SK-N-SH (cell line): ENCODE measurements around the gene PTPRF. TPM values are rescaled to one million over a fixed set of nuclear protein-coding genes. Genes with fewer than 3 reads are reported as not detected.

Source experiments
- CTCF ChIA-PET: fragments of 300-600, 350-600 bp; formaldehyde crosslinking; extraction: SDS; loops from one replicate; lab custom pipeline; 2021; lab: Yijun Ruan, JAX
- POLR2A ChIA-PET: fragments of 350-600 bp; sonication (Branson Sonifier 250); formaldehyde crosslinking; extraction: SDS; loops from one replicate; lab custom pipeline; 2020; ENCODE audit warnings: antibody characterized with exemption, inconsistent platforms; lab: Yijun Ruan, JAX
- DNase-seq: peaks from one replicate; pipeline ENCODE4 v3.0.0; 2012
- H2AFZ ChIP-seq: fragments of 200-600 bp; sonication (generic); 2 replicates; pipeline ENCODE4 v1.8.1; 2016; ENCODE audit warnings: antibody characterized with exemption, mild to moderate bottlenecking, low read depth
- H3F3A ChIP-seq: fragments of 200-600 bp; sonication (generic); replicated peaks from 2 replicates; pipeline ENCODE3; 2016; ENCODE audit warnings: antibody characterized with exemption, mild to moderate bottlenecking; ENCODE audit not compliant: insufficient read depth
- H3K27ac ChIP-seq, 2 experiments: fragments of 200-500 bp in 1 of 2; fragments of 200-600 bp in 1 of 2; sonication (Bioruptor generic) in 1 of 2; sonication (generic), shearing (Covaris generic) in 1 of 2; 2 replicates each; pipeline versions ENCODE4 v1.5.1 to v1.6.1; 2014 to 2016; ENCODE audit warnings: low read depth in 2 of 2, inconsistent platforms in 1 of 2, low read length in 1 of 2, mild to moderate bottlenecking in 1 of 2, mixed read lengths in 1 of 2
- H3K27me3 ChIP-seq: fragments of 200-600 bp; sonication (generic), shearing (Covaris generic); 2 replicates; pipeline ENCODE4 v1.6.1; 2016; ENCODE audit warnings: mixed run types; ENCODE audit not compliant: insufficient read depth
- H3K36me3 ChIP-seq, 2 experiments: fragments of 200-500 bp in 1 of 2; fragments of 200-600 bp in 1 of 2; sonication (Bioruptor generic) in 1 of 2; sonication (generic) in 1 of 2; replicated peaks in 1 of 2; 2 replicates each; pipeline versions ENCODE3 to v1.5.1; 2014 to 2016; ENCODE audit warnings: low read length in 1 of 2, mild to moderate bottlenecking in 1 of 2; ENCODE audit not compliant: insufficient read depth in 2 of 2, control insufficient read depth in 1 of 2
- H3K4me1 ChIP-seq, 2 experiments: fragments of 200-500 bp in 1 of 2; fragments of 200-600 bp in 1 of 2; sonication (Bioruptor generic) in 1 of 2; sonication (generic), shearing (Covaris generic) in 1 of 2; 2 replicates each; pipeline versions ENCODE4 v1.5.1 to v1.6.1; 2014 to 2016; ENCODE audit warnings: low read depth in 1 of 2, low read length in 1 of 2, mixed run types in 1 of 2; ENCODE audit not compliant: insufficient read depth in 2 of 2, control insufficient read depth in 1 of 2
- H3K4me2 ChIP-seq: fragments of 200-600 bp; sonication (generic), shearing (Covaris generic); 2 replicates; pipeline ENCODE4 v1.6.1; 2017; ENCODE audit warnings: mixed run types
- H3K4me3 ChIP-seq, 2 experiments: fragments of 200-500 bp in 1 of 2; fragments of 200-600 bp in 1 of 2; sonication (Bioruptor generic) in 1 of 2; sonication (generic), shearing (Covaris generic) in 1 of 2; 2 replicates each; pipeline versions ENCODE4 v1.5.1 to v1.8.1; 2014 to 2016; ENCODE audit warnings: low read depth in 2 of 2, inconsistent platforms in 1 of 2, low read length in 1 of 2, mild to moderate bottlenecking in 1 of 2, mixed read lengths in 1 of 2, moderate library complexity in 1 of 2
- H3K79me2 ChIP-seq: fragments of 200-600 bp; sonication (generic); 2 replicates; pipeline ENCODE4 v1.8.1; 2017; ENCODE audit warnings: mild to moderate bottlenecking; ENCODE audit not compliant: insufficient read depth
- H3K9ac ChIP-seq: fragments of 200-600 bp; sonication (generic); 2 replicates; pipeline ENCODE4 v1.6.1; 2017; ENCODE audit warnings: mixed run types
- H3K9me2 ChIP-seq: fragments of 200-600 bp; sonication (generic); 2 replicates; pipeline ENCODE4 v1.6.1; 2017; ENCODE audit warnings: mixed run types
- H3K9me3 ChIP-seq: fragments of 200-600 bp; sonication (generic); 2 replicates; pipeline ENCODE4 v1.6.1; 2017; ENCODE audit warnings: mixed run types, mild to moderate bottlenecking, moderate library complexity
- H4K20me1 ChIP-seq: fragments of 200-600 bp; sonication (generic); 2 replicates; pipeline ENCODE4 v1.6.1; 2017; ENCODE audit warnings: mild to moderate bottlenecking, mixed run types; ENCODE audit not compliant: insufficient read depth
- CTCF ChIP-seq: fragments of 200-600 bp; sonication (generic); IDR thresholded peaks from 2 replicates; pipeline ENCODE4 v1.6.1; 2017; ENCODE audit warnings: antibody characterized with exemption, mild to moderate bottlenecking, moderate library complexity
- ELF1 ChIP-seq: IDR thresholded peaks from 2 replicates; pipeline ENCODE4 v1.4.0; 2012
- EZH2phosphoT487 ChIP-seq: fragments of 200-600 bp; sonication (generic); IDR thresholded peaks from 2 replicates; pipeline ENCODE4 v1.6.1; 2017; ENCODE audit warnings: low read depth, mixed run types, mild to moderate bottlenecking, antibody characterized with exemption, moderate library complexity, borderline replicate concordance
- FOSL2 ChIP-seq: IDR thresholded peaks from 2 replicates; pipeline ENCODE4 v1.4.0; 2012; ENCODE audit warnings: low read depth, mild to moderate bottlenecking, moderate library complexity, borderline replicate concordance
- FOXJ3 ChIP-seq: sonication (generic); formaldehyde crosslinking; IDR thresholded peaks from 2 replicates; pipeline ENCODE4 v1.5.1; 2020; ENCODE audit warnings: mild to moderate bottlenecking, missing genetic modification reagents
- GABPA ChIP-seq: IDR thresholded peaks from 2 replicates; pipeline ENCODE4 v1.4.0; 2012; ENCODE audit warnings: low read depth, mild to moderate bottlenecking
- GATA2 ChIP-seq: sonication (generic); formaldehyde crosslinking; IDR thresholded peaks from 2 replicates; pipeline ENCODE4 v1.5.0; 2020; ENCODE audit warnings: mild to moderate bottlenecking, missing genetic modification reagents
- JUND ChIP-seq: IDR thresholded peaks from 2 replicates; pipeline ENCODE4 v1.4.0; 2012
- POLR2AphosphoS5 ChIP-seq: IDR thresholded peaks from 2 replicates; pipeline ENCODE4 v1.6.1; 2012; ENCODE audit warnings: low read depth, low read length
- RCOR1 ChIP-seq: fragments of 150-350 bp; IDR thresholded peaks from 2 replicates; pipeline ENCODE4 v1.6.1; 2017; ENCODE audit warnings: antibody characterized with exemption, low read length
- SMC3 ChIP-seq: IDR thresholded peaks from 2 replicates; pipeline ENCODE4 v1.6.1; 2012; ENCODE audit warnings: low read depth, low read length, improper control_type of control experiment
- TAF1 ChIP-seq: IDR thresholded peaks from 2 replicates; pipeline ENCODE4 v1.6.1; 2012; ENCODE audit warnings: low read depth, mild to moderate bottlenecking, low read length, moderate library complexity, borderline replicate concordance
- TCF12 ChIP-seq: IDR thresholded peaks from 2 replicates; pipeline ENCODE4 v1.4.0; 2012
- TEAD4 ChIP-seq: IDR thresholded peaks from 2 replicates; pipeline ENCODE4 v1.4.0; 2012; ENCODE audit warnings: mild to moderate bottlenecking, borderline replicate concordance; ENCODE audit not compliant: insufficient read depth
- USF1 ChIP-seq: IDR thresholded peaks from 2 replicates; pipeline ENCODE4 v1.4.0; 2012; ENCODE audit warnings: low read depth, borderline replicate concordance
- WGBS: methylation state at CpG from one replicate; pipeline ENCODE4 v1.1.6; 2017; ENCODE audit warnings: low lambda C conversion rate; 5-methylcytosine and 5-hydroxymethylcytosine counted together
- polyA plus RNA-seq, 3 experiments: library from polyadenylated mRNA; depleted of rRNA; stranded (reverse); fragments of >200 nt; gene quantifications; 2 replicates each; pipeline ENCODE4 v1.2.3, GENCODE V29; 2012

The PTPRF gene
- polyA plus RNA-seq, 1 of the 3 experiments (the other 2 are of a cell fraction), result 72.7 TPM

DNA sequence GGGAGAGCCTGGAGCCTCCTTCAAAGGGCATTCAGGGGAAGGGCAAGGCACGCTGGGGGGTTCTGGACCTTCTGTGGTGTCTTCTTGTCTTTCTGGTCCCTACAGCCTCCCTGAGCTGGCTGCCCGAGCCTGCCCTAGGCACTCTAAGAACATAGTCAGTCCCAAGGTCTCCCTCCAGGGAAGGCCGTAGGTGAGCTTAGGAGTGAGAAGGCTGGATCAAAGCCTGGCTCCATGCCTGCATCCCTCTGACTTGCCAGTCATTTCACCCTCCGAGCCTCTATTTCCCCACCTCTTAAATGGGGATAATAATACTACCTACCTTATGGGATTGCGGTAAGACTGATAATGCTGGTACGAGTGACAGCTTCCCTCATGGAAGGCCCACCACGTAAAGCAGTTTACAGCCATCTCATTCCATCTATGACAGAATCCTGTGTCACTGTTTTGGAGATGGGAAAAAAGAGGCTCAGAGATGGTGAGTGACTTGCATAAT is 20.8 kb downstream of the PTPRF start:
- Histone ChIP-seq H3K27me3 (no peaks in the 10 kb centered on the region), H2AFZ (no peak overlapping the region), H3K27ac (no peak overlapping the region), H3K4me1 (peaks cover 0 to 12% of the 10 kb centered on the region in 2 experiments; a peak in 1 of 4 replicates), H3K4me2 (no peak overlapping the region), H3K4me3 (no peak overlapping the region), H3K9ac (no peak overlapping the region), H4K20me1 (no peaks in the 10 kb centered on the region), H3K79me2 (peaks cover under 1% of the 10 kb centered on the region; the same call in 1 of the 2 replicates), H3K36me3 (peaks cover 3 to 5% of the 10 kb centered on the region in 2 experiments), H3F3A (peaks cover 4% of the 10 kb centered on the region), H3K9me3 (no peaks in the 10 kb centered on the region), H3K9me2 (no peaks in the 10 kb centered on the region)
- POLR2A ChIA-PET, result no interaction called here
- CTCF ChIA-PET, result interaction anchor here (1.1 to 1.6 kb wide), 3 partner anchors 19 to 384 kb away, joined by 3 to 5 read pairs (median 3); no protein-coding TSS in a partner anchor
- 97% methylated on average over 5 of the region's 7 CpGs for WGBS
- TF ChIP-seq EZH2phosphoT487, result no peak
- no peak for TF ChIP-seq TAF1
- no peak for TF ChIP-seq CTCF
- TF ChIP-seq SMC3, result no peak
- no peak for TF ChIP-seq POLR2AphosphoS5
- no peak for TF ChIP-seq GABPA
- no peak for TF ChIP-seq TEAD4
- TF ChIP-seq FOSL2, result no peak
- no peak for TF ChIP-seq TCF12
- TF ChIP-seq RCOR1, result no peak
- TF ChIP-seq FOXJ3 (CRISPR knock-in tag), result no peak
- no peak for TF ChIP-seq ELF1
- TF ChIP-seq GATA2 (CRISPR knock-in tag), result no peak
- TF ChIP-seq JUND, result no peak
- TF ChIP-seq USF1, result no peak
- no peak for DNase-seq
